GM20431 (cell line): ENCODE results near the gene DNAJB8.

Experiments
- in situ Hi-C: fragments of 300-500 bp; cut with MseI, MboI; formaldehyde crosslinking; loops from one replicate; pipeline ENCODE4 v1.15.0; 2020; ENCODE audit warnings: low sequenced_read_pairs; ENCODE audit not compliant: unreplicated experiment

The DNAJB8 gene

GRCh38 chr3:128466840-128467541, at the start of gene DNAJB8:
TSS of gene DNAJB8 (minus strand) at chr3:128466890. CDS start at chr3:128463245, 3,645 bp downstream.
- in situ Hi-C loops, result no loop called here

- in situ Hi-C loops, result no loop called here
These were observed 49.3 kb upstream of the DNAJB8 start for GRCh38 chr3:128515967-128516366.

GRCh38 chr3:128508852-128509251, 42.2 kb upstream of the DNAJB8 start:
- in situ Hi-C loops, result no loop called here

GRCh38 chr3:128506754-128507153, 40.1 kb upstream of the DNAJB8 start:
- in situ Hi-C loops, result no loop called here

DNA sequence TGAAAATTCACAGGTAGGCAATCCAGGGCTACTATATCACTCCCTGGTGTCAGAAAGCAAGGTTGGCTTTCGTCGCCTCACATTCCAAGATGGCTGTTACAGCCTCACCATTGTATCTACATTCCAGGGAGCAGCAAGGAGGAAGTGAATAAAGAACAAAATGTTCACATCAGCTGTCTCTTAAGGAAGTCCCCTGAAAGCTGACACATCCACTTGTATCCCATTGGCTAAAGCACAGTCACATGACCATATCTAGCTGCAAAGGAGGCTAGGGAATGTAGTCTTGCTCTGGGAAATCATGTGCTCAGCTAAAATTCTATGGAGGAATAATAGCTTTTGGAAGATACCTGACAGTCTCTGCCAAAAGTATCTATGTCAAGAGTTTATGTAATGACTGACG, 39.1 kb upstream of the DNAJB8 start:
- in situ Hi-C loops, result no loop called here

- in situ Hi-C loops, result no loop called here
These were observed 38.5 kb upstream of the DNAJB8 start for GRCh38 chr3:128504963-128505730.

DNA sequence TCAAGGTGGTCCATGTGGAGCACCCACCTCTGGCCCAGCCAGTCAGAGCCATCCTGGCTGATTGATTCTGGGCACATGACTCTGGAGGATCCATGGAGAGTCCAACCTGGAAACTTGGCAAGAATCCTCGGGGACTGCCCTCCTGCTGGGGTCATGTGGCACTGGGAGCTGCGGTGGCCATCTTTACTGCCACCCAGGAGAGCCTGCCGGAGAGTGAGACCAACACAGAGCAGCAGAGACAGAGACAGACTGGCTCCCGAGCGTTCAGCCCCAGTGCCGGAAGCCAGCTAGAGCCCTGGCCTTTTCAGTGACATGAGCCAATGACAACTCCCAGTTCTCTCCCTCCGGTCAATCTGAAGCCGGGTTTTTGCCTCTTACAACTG, 37.8 kb upstream of the DNAJB8 start:
- in situ Hi-C loops, result no loop called here

- in situ Hi-C loops, result no loop called here
These were observed 37.3 kb upstream of the DNAJB8 start for GRCh38 chr3:128503751-128504532.

GRCh38 chr3:128503164-128503651, 36.5 kb upstream of the DNAJB8 start:
- in situ Hi-C loops, result no loop called here

GRCh38 chr3:128502712-128503111, 36.0 kb upstream of the DNAJB8 start:
- in situ Hi-C loops, result no loop called here

DNA sequence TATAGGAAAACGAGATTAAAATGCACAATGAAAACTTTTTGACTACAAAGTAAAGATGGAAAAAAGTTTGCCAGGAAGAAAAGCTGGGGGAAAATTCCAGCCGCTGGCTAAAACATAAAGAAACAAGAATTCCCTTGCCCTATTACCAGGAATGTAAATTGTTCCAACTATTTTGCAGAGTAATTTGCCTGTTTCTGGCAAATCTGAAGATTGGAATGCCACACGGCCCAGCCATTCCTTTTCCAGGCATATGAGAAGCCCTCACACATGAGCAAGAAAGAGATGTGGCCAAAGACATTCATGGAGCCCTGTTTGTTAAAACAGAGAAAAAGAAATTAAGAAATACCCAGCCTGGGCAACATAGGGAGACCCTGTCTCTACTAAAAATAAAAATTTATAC, 34.7 kb upstream of the DNAJB8 start:
- in situ Hi-C loops, result no loop called here

DNA sequence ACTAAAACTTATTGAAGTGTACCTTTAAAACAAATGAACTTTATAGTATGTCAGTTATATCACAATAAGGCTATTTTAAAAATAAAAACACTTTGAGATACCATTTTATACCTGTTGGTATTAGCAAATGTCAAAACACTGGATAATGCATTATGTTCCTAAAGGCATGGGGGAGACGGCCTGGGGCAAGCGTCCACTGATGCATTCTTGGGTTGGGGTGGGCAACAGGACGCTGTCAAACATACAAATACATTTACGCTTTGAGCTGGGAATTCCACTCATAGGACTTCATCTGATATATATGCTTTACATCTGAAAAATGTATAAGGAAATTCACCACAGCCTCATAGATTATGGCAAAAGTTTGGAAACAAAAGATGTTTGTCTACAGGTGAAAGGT, 33.9 kb upstream of the DNAJB8 start:
- in situ Hi-C loops, result no loop called here

DNA sequence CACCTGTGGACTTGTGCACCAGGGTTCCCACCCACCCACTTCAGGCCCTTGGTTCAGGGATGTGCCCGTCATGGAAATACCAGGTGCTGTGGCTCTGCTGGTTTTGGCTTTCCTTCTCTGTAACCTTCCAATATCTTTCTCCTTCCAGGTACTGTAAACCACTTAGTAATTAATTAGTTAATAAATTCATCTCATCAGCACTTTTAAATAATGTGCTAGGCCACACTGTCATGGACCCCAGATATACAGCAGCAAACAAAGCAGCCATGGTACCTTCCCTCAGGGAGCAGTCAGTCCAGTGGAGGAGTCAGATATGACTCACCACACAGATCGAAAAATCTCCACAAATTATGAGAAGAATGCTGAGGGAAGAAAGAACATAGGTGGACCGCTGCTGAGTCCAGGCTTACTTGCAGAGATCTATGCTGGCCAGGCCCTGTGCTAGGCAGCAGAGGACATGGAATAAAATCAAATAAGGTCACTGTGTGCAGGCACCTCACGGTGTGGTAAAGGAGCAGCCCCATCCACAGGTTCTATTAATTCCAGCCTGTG, 33.1 kb upstream of the DNAJB8 start:
- in situ Hi-C loops, result no loop called here

- in situ Hi-C loops, result no loop called here
These were observed 32.3 kb upstream of the DNAJB8 start for GRCh38 chr3:128498901-128499530.

GRCh38 chr3:128498127-128498626, 31.5 kb upstream of the DNAJB8 start:
- in situ Hi-C loops, result no loop called here

DNA sequence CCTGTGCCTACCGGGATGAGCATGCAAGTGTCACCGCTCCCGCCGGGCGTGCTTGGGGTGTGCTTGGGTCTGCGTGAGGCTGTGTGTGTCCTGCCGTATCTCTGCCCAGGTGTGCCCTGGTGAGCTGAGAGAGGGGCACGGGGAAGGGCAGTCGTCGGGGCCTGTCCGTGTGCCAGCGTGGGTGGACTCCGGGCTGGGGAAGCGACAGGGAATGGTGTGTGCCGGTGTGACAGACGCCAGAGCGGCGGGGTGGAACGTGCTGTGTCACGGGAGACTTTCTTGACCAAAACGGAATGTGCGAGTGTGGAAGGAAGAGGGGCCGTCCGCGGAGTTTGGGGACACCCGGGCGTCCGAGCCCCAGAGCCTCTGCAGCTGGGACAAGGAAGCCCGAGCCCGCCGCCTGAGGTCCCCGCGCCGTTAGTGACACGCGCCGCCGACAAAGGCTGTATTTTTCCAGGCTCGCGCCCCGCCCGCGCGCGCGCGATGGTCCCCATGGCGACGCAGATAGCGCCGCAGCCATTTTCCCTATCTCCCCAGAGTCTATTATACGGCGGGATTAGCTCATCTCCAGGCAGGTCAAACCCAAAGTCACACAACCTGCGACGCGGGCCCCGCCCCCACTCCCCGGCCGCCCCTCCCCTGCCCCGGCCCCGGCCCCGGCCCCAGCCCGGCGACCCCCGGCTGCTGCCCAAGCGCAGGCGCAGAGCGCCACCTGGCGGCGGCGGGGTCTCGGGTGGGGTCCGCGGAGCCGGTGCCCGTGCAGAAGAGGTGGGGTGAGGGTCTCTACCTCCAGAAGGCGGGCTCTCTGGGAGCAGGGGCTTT, 30.8 kb upstream of the DNAJB8 start:
- in situ Hi-C loops, result no loop called here

GRCh38 chr3:128496602-128497304, 30.1 kb upstream of the DNAJB8 start:
- in situ Hi-C loops, result no loop called here

DNA sequence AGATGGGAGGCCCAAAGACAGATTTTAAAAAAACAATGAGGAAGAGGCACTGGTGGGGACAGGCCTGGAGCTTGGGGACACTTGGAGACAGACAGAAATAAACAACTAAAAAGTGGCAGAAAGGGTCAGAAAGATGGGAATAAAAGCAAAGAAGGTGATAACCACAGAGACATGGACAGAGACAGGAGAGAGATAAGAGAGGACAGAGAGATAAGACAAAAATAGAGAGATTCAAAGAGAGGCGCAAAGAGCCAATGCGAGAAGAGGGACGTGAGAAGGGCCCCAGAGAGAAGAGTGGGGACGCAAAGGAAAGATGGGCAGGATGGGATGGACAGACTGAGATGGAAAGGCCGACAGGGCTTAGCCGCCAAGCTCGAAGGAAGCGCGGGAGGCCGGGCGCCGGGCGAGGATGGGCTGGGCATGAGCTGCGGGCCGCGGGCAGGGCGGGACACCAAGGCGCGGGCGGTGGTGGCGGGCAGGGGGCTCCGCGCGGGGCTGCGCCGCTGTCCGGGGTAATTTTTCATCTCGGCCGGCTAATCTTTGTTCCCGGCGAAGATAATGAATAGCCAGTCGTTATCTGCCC, 29.4 kb upstream of the DNAJB8 start:
- in situ Hi-C loops, result no loop called here
